HK-2 (cell line): ENCODE measurements around the gene SP5.
A peak's percentile ranks its signal among the peaks of the same experiment; 100 is the strongest.
"Not testable (repeated sequence)": the region's sequence is repeated elsewhere in the genome, so short reads cannot be mapped to it uniquely, and the experiment has no call there.

Source experiments
- DNase-seq: peaks from one replicate; pipeline ENCODE4 v3.0.0-alpha.2; 2018; ENCODE audit not compliant: unreplicated experiment

The SP5 gene

DNA sequence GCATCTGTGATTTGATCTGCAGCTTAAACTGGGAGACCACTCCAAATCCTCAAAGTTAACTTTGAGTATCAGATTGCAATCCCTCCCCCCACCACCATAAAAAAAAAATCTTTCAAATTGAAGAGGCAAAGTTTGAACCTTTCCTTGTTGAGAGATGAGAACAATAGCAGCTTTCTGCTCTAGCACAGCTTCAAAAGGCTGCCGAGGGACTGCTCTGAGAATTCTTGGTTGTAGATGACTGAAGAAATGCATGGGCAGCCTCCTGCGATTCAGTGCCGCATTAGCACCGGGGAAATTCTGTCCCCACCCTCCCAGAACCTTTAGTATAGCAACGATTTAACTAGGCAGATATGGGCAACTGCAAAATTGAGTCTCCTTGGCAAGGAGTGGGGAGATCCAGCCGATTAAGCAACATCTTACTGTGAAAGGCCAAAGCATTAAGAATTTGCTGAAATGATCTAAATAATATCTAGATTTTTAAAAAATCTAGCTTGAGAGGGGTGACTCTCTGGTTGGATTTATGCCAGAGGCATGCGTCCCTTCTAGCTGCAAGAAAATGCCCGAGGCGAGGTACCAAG is 3.9 kb upstream of the SP5 start:
- no peak for DNase-seq

DNA sequence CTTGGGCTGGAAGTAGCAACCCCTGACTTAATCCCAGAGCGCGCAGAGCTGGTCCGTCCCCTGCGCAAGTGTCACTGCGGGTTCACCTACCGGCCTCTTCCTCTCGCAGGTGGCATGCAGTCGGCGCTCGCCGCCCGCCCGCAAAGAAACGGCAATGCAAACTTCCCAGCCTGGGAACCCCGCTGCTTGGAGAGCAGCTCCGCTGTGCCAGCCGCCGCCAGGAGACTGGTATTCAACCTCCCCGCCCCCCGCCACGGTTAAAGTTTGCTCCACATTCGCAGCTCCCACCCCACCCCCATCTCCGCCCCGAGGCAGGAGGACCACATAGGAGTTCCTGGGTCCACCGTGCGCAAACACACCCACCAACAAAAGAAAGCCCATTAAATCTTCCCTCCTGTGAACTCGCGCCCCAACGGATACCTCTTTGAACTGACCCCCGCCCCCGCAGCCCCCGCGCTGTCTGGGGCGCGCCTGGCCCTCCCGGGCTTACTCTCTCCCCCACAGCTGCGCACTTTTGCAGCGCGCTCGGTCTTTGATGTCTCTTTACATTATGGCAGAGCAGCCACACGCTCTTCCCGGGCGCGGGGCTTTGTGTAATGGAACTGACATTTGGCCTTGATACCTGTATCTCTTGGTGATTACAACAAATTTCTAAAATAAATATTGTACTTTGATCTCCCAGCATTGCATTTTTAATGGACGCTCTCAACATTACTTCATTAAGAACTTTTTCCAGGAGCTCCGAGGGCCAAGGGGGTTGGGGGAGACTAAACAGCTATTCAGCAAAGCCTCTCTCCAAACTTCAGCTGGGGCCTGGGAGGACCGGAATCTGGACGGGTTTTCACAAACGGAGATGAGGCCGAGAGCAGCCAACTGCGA is 3.1 kb upstream of the SP5 start:
- DNase-seq = no peak

DNA sequence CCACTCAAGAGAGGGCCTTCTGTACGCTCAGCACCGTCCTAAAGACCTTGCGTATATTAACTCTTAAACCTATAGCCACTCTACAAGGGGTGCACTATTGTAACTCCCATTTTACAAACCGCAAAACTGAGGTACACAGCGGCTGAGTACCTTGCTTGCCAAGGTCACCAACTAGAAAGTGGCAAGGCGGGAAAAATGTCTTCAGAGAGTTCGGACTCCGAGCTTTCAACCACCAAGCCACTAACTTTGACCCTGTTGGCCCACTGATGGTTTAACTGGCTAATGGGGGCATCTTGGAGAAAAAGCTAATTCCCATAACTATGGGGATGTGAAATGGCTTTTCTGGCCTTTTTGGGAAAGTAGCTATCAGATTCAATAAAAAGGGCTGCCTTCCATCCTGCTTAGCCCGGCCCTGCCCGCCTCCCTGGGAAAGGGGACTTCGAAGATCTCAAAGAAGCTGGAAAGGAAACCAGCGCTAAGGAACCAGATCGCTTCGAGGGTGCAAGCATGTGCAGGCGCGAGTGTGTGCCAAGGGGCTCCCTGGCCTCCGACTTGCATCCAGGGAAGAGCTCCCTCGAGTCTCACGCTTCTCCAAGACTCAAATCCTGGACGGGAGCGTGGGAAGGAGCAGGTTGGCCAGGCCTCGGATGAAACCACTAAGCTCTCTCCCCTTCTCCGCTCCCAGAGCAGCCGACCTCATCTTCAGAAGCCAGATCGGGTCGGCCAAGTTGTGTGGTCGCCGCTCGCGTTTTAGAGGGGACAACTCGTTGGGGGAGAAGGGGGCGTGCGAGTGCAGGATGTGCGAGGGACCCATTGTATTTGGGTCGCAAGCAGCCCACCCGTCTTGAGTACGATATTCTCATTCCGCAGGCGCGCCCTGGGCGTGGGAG is 2.2 kb upstream of the SP5 start:
- no peak for DNase-seq

DNA sequence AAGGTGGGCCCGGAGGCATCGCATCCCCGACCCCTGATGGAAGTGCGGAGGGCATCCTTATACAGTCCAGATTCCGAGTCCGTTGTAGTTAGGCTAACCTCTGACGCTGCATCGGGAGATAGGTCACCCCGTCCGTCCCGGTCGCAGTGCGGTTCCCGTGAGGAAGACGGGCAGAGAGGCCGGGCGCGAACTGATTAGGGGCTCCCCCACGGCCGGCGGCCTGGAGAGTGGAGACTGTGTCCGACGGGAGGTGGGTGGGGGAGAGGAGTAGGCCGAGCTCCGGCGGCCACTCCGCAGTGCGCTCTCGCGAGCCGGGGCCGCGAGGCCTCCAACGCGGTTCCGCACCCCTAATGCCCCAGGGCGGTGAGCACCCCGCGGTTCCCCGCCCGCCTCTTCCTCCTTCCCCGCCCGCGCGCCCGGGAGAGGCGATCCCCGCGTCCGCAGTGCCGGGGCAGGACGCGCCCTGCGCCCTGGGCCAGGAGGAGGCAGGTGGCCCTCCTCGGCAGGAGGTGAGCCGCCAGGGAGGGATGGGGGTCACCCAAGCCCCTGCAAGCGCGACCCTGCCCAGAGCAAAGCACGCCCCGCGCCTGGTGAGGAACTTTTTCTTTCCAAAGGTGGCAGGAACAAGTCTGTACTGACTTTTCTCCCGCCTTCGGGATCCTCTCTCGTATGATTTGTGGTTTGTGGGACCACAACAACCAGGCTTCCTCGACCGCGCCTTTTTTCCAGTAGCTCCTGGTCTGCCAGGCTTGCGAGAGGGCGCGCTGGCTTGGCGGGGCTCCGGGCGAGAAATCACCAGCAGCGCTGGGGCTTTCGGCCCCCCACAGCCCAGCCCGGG is 1.4 kb upstream of the SP5 start:
- DNase-seq = no peak

DNA sequence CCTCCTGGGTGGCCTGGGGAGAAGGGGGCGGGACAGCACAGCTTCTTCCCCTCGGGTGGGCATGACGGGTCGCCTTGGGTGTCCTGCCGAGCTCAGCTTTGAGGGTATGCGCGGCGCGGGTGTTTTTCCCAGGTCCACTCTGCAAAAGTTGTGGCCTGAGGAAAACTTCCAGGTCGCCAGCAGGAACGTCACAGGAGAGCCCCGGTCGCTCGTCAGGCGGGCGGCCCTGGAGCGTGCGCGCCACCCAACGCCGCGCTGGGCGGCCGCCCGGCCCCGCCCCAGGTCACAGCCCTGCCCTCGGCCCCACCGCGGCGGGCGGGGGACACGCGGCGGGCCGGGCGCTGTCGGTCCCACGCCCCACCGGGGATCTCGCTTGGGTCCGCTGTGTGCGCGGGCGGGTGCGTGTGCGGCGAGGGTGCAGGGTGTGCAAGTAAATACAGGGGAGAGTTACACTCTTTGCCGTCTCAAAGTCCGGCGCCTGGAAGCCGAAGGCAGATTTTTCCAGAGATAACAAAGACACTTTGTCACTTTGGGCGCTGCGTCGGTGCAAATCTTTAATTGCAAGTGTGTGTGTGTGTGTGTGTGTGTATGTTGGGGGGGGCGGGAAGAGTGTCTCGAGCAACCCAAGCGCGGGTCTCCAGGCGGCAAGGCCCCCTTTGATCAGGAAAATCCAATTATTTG is 616 bp upstream of the SP5 start:
- peak; percentile 44 for DNase-seq

DNA sequence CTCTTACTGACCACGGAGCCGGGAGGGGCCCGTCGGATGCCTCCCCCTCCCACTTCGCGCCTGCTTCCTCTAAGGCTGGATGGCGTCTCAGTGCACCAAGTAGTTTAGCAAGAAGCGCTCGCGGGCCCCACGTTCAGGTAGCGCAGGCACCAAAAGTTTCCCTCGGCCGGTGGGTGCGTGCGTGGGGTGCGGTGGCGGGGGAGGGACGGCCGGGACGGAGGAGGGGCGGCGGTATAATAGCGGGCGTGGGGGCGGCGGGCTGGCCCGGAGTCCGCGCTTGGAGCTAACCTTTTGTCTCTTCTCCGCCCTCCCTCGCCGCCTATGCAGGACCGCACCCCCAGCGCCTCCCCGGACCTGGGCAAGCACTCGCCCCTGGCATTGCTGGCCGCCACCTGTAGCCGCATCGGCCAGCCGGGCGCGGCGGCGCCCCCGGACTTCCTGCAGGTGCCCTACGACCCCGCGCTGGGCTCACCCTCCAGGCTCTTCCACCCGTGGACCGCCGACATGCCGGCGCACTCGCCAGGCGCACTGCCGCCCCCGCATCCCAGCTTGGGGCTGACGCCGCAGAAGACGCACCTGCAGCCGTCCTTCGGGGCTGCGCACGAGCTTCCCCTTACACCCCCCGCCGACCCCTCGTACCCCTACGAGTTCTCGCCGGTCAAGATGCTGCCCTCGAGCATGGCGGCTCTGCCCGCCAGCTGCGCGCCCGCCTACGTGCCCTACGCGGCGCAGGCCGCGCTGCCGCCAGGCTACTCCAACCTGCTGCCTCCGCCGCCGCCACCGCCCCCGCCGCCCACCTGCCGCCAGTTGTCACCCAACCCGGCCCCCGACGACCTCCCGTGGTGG is 1.0 kb downstream of the SP5 start:
- DNase-seq = no peak

DNA sequence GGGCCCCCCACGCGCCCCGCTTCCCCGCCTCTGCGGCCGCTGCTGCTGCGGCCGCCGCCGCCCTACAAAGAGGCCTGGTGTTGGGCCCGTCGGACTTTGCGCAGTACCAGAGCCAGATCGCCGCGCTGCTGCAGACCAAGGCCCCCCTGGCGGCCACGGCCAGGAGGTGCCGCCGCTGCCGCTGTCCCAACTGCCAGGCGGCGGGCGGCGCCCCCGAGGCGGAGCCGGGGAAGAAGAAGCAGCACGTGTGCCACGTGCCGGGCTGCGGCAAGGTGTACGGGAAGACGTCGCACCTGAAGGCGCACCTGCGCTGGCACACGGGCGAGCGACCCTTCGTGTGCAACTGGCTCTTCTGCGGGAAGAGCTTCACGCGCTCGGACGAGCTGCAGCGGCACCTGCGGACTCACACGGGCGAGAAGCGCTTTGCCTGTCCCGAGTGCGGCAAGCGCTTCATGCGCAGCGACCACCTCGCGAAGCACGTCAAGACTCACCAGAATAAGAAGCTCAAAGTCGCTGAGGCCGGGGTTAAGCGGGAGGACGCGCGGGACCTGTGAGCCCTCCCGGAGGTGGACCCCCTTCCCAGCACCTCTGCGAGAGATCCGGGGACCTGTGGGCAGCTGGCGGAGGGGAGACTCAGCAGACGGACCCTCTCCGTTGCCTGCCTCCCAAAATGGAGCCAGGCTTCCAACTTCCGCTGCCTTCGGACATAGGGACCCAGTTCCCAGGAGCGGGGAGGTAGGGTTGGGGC is 1.9 kb downstream of the SP5 start:
- DNase-seq = no peak

DNA sequence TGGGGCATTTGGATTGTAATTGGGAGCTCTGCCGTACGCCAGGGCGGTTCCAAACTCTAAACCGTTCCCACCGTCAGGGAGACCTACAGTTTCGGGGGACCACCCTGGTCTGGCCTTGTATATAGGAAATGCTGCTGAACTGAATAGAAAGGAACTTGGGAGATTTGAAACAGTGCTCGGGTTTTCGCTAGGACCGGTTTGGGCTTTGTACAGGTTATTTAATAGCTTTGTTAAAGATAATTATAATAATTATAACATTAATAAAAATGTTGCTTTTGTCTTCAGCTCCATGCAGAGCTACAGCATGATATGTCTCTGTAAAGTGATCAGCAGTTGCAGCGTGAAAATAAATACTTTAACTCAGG is 2.4 kb downstream of the SP5 start:
- DNase-seq = no peak

DNA sequence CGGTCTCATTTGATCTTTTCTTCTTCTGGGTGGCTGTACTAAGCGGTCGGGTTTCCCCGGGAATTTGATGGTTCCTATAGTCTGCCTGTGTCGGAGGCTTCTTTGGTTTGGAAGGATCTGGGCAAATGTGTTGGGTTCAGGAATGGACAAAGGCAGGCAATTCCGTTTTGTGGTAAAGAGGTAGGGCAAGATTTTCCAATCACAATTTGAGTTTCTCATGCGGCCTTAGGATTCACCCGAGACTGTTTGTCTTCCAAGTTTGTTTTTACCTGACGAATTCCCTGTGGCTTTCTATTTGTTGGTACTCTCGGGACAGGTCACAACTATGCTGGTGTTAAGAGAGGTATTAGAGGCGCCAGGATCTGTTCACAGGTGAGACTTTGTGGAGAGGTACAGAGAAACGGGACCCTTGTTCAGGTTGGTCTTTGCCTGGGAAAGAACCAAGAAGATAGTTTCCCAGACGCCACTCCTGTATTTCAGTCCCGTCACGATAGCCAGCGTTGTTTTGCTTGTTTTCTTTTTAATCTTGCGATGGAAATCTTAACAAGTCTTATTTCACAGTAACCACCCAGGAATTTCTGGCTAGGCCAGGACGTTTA is 3.0 kb downstream of the SP5 start:
- DNase-seq = no peak

DNA sequence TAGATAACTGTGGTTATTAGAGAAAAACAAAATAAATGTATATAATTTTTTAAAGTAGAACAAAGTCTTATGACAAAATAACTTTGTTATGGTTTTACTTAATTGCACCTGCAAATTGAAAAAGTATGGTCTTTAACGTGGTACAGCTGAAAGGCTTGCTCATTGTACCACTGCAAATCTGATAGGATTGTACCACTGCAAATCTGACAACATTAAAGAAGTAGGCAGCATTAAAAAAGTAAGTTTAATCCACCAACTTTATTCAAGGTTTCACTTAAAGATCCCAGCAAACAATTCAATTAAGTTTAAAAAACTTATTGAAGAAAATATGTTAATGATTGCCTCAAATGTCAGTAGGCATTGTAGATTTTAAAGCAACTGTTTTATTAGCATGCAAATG is 4.7 kb downstream of the SP5 start:
- no peak for DNase-seq

DNA sequence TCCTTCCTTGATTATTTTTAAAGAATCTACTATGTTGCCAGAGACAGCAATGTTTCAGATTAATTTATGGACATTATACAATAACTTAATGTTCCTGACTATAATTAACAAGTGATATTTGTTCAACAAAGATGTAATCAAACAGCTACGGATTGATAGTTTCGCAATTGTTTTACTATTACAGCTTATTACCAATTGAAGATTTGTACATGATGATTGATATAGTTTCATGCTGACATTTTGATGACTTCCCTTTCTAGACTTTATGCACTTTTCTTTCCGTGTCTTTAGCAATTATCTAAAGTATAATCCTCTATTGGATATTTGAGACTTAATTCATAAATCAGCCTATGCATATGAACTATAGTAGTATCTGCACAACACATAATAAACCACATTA is 6.5 kb downstream of the SP5 start:
- DNase-seq = no peak

DNA sequence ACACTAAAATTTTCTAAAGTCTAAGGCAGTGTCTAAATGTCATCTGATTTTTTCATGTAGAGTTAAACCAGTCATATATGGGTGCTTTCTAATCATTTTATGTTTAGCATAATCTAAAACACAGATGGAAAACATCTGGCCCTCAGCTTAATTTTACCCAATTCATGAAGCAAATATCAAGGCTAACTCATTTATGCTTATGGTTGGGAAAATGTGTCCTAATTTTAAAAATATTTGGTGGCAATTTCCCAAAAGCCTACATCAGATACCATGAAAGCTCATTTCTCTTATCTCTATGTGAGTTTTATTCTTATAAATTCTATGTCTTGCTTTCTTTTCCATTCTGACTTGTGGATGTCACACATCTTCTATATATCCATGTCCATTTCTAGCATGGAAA is 7.2 kb downstream of the SP5 start:
- no peak for DNase-seq

DNA sequence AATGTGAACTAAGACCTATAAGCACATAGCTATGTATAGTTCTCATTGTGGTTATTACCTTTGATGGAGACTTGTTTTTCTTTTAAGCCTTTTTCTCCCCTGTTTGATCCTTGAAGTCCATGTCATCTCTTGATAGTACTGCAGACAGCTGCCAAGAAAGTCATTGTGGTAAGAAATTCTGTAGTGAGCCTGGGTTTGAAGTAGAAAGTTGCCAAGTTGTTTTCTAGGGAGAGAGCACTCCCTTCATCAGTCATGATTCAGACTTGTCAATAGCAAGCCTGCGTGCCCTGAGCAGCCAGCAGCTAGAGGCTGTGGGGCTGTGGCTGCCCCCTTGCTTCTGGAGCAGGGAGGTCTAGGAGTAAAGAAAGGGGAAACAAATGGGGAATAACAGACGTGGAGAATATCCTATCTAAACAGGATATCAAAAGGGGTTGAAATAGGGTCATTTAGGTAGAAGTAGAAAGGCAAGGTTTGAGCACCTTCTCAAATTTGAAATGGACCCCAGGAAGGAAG is 8.4 kb downstream of the SP5 start:
- DNase-seq = no peak

DNA sequence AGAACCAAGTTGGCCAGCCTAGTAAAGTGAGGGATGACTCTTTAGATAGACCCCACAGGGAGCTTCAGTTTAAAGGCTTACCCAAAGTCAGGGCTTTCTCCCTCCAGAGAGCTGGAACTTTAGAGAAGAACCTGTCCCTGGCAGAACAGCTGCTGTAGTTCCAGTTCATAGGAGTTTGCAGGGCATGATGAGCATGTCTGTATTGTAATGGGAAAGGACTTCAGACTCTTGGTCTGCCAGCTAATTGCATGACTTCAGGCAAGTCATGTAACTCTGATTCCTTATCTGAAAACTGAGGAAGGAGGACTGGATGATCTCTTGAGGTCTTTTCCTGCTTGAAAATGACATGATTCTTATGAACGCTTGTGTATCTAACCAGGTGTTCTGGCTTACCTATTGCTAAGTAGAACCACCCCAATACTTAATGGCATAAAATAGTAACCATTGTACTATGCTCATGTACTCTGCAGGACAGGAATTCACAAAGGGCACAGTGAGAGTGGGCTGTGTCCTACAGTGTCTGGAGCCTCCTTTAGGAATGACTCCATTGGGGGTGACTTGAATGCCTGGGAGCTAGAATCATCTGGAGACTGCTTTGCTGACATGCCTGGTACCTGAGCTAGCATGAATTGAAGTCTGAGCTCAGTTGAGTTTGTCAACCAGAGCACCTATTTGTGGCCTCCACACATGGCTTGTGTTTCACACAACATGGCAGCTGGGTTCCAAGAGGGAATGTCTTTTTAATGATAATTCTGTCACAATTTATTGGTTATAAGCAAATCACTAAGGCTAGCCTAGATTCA is 18.9 kb downstream of the SP5 start:
- DNase-seq = no peak

DNA sequence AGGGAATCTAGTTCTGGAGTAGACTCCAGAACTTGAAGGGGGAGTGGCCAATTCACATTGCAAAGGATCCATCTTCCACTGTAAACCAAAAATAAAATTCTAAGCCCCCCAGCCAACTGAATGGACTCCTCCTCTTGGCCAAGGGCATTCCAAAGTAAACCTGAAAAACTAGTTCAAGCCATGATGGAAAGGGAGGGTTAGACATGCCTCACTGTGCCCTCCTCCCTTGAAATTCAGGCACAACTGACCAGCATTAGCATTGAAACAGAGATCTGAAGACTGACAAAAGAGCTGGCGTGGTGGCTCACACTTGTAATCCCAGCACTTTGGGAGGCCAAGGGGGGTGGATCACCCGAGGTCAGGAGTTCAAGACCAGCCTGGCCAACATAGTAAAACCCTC is 19.5 kb downstream of the SP5 start:
- not testable (repeated sequence) for DNase-seq

DNA sequence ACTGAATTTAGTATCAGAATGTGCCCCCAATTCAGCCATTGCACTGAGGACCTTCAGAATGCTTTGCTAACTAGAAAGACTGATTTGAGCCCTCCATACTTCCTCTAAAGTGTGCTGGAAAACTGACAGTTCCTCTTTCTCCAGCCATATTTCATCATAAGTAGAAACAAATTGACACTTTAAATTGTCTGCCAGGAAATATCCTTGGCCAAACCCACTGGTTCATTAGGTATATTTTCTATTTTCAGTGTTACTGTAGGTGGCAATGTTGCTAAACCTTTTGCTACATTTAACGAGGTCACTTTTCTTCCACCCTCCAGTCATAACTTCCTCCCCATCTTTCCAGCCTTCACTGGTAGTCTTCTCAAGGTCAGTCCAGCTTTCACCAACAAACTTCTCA is 21.5 kb downstream of the SP5 start:
- DNase-seq = no peak

DNA sequence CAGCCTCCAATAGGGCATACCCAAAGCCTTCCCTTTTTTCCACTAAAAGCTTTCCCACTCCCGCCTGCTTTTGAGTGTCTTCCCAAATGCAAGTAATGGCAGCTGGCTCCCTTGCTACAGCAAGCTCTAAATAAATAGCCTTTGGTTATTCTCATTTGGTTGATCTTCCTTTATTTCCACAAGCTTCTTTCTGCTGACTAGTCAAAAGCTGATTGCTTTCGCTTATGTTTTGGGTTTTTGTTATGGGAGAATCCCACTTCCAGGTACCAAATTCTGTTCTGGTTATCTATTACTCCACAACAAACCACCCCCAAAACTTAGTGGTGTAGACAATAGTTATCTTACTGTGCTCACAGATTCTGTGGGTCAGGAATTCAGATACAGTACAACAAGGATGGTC is 22.3 kb downstream of the SP5 start:
- DNase-seq = no peak

DNA sequence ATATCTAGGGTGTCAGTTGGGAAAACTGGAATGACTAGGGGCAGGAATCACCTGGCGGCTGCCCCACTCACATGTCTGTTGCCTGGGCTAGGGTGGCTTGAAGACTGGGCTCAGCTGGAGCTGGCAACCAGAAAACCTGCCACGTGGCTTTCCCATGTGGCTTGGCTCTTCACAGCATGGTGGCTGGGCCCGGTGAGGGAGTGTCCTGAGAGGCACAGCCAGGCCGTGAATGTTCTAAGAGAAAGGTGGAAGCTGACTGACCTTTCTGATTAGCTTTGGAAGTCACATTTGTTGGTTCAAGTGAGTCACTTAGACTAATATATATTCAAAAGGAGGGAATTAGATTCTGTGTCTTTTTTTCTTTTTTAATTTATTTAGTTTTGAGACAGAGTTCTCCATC is 22.7 kb downstream of the SP5 start:
- DNase-seq = no peak
